BLaER1 (cell line): ENCODE data around the gene SLC4A3.

ENCODE experiments used
- H3K27ac ChIP-seq: shearing (Covaris generic); formaldehyde crosslinking; 2 replicates; pipeline ENCODE4 v1.8.1; 2022
- H3K27me3 ChIP-seq: shearing (Covaris generic); formaldehyde crosslinking; 2 replicates; pipeline ENCODE4 v1.8.1; 2022
- H3K36me3 ChIP-seq: shearing (Covaris generic); formaldehyde crosslinking; 2 replicates; pipeline ENCODE4 v1.8.1; 2022
- H3K4me1 ChIP-seq: shearing (Covaris generic); formaldehyde crosslinking; 2 replicates; pipeline ENCODE4 v1.8.1; 2022
- H3K4me2 ChIP-seq: shearing (Covaris generic); formaldehyde crosslinking; 2 replicates; pipeline ENCODE4 v1.8.1; 2022
- H3K4me3 ChIP-seq: shearing (Covaris generic); formaldehyde crosslinking; 2 replicates; pipeline ENCODE4 v1.8.1; 2022
- H3K9ac ChIP-seq: shearing (Covaris generic); formaldehyde crosslinking; 2 replicates; pipeline ENCODE4 v1.8.1; 2022
- H3K9me3 ChIP-seq: shearing (Covaris generic); formaldehyde crosslinking; 2 replicates; pipeline ENCODE4 v1.8.1; 2022
- H4K20me1 ChIP-seq: shearing (Covaris generic); formaldehyde crosslinking; 2 replicates; pipeline ENCODE4 v1.8.1; 2022
- Cebpa-rat ChIP-seq: shearing (Covaris generic); IDR thresholded peaks from 2 replicates; pipeline ENCODE4 v1.8.1; 2022

SLC4A3 gene

GRCh38 chr2:219688560-219689445 lies 61.4 kb downstream of the SLC4A3 start:
- Histone ChIP-seq H3K4me2 (no peak overlapping the region), H3K4me1 (peaks cover 72% of the 10 kb centered on the region), H3K27ac (no peak overlapping the region), H3K27me3 (no peaks in the 10 kb centered on the region), H3K9me3 (peaks cover 8% of the 10 kb centered on the region), H4K20me1 (no peaks in the 10 kb centered on the region), H3K4me3 (no peak overlapping the region), H3K36me3 (no peaks in the 10 kb centered on the region), H3K9ac (no peak overlapping the region)
- TF ChIP-seq Cebpa-rat: no peak

GRCh38 chr2:219689676-219690628 lies 62.5 kb downstream of the SLC4A3 start:
- no peak for TF ChIP-seq Cebpa-rat
- Histone ChIP-seq H3K27ac (0 out of 2 replicates have a peak overlapping the region, but pooled peaks have one; percentile 24), H3K4me3 (no peak overlapping the region), H3K4me2 (peak overlapping the region; percentile 64; the same call in 1 of the 2 replicates), H4K20me1 (no peaks in the 10 kb centered on the region), H3K27me3 (no peaks in the 10 kb centered on the region), H3K36me3 (no peaks in the 10 kb centered on the region), H3K9ac (no peak overlapping the region), H3K4me1 (peaks cover 61% of the 10 kb centered on the region), H3K9me3 (peaks cover 11% of the 10 kb centered on the region)

- TF ChIP-seq Cebpa-rat: no peak
- Histone ChIP-seq H3K4me3 (no peak overlapping the region), H3K36me3 (no peaks in the 10 kb centered on the region), H3K9ac (no peak overlapping the region), H4K20me1 (no peaks in the 10 kb centered on the region), H3K27me3 (no peaks in the 10 kb centered on the region), H3K4me1 (peaks cover 55% of the 10 kb centered on the region), H3K27ac (no peak overlapping the region), H3K4me2 (peak overlapping the region; percentile 64), H3K9me3 (peaks cover 11% of the 10 kb centered on the region)
Measured at GRCh38 chr2:219691571-219691970, 64.1 kb downstream of the SLC4A3 start.
